ENCODE results near the gene NOS1.
"Not testable (repeated sequence)": the region's sequence is repeated elsewhere in the genome, so short reads cannot be mapped to it uniquely, and the experiment has no call there.

The NOS1 gene

DNA sequence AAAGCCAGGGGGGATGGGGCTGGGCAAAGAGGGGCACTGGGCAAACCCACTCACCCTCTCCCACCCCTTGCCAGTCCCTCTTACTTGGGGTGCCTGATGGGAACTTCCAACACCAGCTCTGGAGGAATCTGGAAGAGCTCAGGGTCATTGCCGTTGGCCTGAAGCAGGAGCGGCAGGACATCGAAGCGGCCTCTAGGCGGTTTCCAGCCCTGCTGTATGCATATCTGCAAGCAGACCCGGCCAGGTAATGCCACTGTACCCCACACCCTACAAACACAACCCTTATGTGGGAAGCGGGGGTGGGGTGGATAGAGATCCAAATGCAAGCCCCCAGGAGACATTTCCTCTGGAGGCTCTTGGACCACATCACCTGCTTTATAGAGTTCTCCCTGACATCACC is 83.6 kb downstream of the NOS1 start:
- no peak for DNase-seq (ENCODE audit: extremely low read depth in 1 of 2, low read depth in 1 of 2)

DNA sequence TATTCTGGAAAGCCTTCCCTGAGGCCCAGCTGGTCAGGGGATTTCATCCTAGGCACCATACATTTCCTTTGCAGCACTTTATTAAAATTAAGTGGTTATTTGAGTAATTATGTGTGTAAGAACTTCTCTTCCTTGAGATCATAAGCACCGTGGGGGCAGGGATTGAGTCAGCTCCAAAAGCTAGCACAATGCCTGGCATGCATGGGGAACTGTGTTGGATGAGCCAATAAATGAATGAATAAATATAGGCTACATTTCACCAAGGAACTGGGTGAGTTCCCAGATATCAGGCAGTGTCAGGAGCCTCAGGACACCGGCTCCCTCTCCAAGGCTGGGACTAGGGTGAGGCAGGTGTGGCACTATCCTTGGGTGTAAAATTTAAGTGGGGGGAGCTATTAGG is 88.3 kb downstream of the NOS1 start:
- no peak for DNase-seq (ENCODE audit: extremely low read depth in 1 of 2, low read depth in 1 of 2)

DNA sequence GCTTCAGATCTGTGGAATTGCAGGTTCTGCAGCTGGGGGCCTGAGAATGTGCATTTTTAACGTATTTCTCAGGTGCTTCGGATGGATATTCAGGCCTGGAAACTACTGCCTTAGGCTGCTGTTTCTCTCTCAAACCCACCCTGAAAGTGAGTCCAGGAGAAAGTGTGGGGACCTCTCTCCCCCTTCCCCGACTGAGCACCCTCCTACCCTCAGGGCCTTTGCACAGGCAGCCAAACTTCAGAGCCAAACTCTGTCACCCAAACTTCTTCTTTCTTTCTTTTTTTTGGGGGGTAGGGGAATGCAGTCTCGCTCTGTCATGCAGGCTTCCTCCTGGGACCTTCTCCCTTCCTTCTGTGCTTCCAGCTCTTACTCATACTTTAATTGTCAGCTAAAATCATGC is 88.7 kb downstream of the NOS1 start:
- no peak for DNase-seq (ENCODE audit: extremely low read depth in 1 of 2, low read depth in 1 of 2)

DNA sequence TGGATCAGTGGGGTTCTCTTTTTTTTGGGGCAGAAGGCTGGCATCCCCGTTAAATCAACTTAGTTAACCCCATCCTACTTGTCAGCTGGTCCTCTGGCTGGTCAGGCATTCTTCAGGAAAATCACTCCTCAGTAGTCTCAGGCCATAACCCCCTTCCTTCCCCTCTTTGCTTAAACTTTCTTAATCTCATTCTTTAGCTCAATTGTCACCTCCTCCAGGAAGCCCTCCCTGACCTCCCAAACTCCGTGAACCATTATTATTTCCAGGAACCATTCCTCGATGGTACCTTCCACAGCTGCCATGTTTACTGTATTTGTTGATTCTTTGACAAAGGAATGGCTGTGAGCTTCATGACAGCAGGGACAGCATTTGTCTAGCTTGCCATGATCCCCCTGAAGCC is 98.7 kb downstream of the NOS1 start:
- no peak for DNase-seq (ENCODE audit: extremely low read depth in 1 of 2, low read depth in 1 of 2)

DNA sequence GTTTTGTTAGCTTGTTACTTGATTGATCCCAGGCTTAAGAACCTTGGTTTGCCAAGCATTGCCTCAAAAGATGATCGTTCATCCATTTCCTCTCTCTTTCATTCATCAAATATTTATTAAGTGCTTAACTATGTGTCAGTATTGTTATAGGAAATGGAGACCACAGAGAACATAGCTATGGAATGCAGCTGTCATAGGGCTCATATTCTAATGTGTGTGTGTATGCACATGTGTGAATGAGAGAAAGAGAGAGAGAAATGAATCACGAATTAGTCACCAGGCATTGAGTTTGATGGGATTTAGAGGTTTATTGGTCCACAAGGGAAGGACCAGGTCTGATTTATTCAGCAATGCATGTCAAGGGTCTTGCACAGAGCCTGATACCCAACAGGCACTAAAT is 100.2 kb downstream of the NOS1 start:
- DNase-seq (ENCODE audit: extremely low read depth in 1 of 2, low read depth in 1 of 2) = no peak

DNA sequence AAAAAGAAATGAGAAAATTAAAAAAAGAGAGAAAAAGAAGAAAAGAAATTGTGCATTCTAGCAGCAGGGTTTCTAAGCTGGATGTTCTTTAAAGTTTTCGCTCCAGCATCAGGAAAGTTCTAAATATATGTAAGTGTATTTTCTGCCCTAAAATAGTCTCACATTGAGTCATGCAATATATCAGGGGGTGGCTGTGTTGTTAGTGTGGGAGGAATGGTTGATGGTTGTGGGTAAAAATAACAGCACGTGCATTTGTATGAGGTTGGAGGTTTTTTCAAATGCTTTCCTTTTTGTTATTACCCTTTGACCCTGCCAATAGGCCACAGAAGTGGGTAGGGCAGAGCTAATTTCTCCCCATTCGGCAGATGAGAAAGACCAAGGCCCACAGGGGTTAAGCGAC is 106.0 kb downstream of the NOS1 start:
- DNase-seq (ENCODE audit: extremely low read depth in 1 of 2, low read depth in 1 of 2) = no peak

DNA sequence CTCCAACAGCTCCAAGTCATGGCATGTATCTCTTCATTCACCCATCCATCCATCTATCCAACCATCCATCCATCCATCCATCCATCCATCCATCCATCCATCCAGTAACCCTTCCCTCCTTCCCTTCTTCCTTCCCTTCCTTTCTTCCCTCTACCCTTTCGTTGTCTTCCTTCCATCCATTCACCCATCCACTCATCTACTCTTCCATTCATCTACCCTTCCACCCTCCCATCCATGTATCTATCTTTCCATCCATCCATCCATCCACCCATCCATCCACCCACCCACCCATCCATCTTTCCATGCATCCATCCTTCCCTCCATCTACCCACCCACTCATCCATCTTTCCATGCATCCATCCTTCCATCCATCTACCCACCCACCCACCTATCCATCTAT is 117.9 kb downstream of the NOS1 start:
- no peak for DNase-seq (ENCODE audit: extremely low read depth in 1 of 2, low read depth in 1 of 2)

DNA sequence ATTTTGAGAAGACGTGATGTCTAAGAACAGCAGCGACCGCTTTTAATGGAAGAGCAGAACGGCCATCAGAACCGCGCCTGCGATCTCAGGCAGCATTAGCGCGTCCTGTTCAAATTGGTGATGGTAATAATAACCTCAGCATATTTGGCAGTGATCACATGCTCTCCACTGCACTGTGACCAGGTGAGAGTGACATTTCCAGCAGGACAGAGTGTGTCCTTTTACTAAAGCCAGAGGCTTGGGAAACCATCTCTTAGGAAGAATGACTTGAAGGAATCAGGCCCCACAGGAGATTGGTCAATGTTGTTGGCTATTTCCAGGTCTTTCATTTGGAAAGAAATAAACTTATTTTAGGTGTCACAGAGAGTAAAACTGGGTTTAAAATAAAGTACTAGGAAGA is 119.7 kb downstream of the NOS1 start:
- no peak for DNase-seq (ENCODE audit: extremely low read depth in 1 of 2, low read depth in 1 of 2)

DNA sequence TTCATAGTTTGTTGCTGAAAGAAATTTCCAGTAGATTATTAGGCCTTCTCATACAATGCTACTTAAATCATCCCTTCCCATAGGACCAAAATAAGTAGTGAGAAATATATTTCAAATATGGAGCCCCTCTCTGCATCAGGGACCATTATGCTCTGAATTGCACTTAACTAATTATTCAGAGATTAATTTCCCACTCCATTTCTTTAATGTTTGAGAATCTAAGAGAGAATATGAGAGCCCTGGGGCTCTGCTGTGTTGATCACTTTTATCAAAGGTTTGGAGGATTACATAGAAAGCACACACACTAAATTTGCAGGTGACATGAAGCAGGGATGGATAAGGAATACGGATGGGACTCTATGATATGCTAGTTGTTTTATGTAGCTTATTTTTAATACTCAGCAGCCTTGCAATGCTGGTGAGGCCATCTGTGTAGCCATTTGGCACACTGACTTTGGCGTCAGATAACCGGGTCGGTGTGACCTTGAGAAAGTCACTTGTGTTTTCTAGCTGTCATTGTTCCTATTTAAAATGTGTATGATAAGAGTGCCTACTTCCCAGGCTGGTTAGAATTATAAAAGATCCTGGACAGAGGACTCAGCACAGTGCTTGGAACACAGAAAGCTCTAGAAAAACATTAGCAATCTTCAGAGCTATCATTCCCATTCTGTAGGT is 121.2 kb downstream of the NOS1 start:
- no peak for DNase-seq (ENCODE audit: extremely low read depth in 1 of 2, low read depth in 1 of 2)

DNA sequence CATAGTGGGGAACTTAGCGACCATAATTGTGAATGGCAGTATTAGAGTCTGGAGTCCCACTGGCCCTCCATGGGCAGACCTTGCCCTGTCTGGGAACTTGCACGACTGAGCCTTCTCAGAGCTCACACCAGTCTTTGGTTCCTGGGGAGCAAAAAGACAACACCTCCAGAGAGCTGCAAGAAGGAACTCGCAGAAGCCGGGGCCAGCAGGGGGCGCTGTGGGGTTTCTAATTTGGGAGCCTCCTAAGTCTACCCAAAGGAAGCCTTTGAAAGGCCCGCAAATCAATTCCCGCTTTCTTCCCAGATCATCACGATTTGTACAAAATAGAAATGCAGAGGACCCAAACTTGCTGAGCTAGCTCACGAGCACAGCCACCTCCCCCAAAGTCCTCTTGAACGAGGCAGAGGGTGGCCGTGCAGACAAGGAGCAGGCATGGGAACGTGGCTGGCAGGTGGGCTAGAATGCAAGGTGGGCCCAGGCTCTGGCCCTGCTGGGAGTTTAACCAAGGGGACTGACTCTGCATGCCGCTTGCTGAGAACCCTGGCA is 124.9 kb downstream of the NOS1 start:
- peak; percentile 23 to 55 for DNase-seq (ENCODE audit: extremely low read depth in 1 of 2, low read depth in 1 of 2)

DNA sequence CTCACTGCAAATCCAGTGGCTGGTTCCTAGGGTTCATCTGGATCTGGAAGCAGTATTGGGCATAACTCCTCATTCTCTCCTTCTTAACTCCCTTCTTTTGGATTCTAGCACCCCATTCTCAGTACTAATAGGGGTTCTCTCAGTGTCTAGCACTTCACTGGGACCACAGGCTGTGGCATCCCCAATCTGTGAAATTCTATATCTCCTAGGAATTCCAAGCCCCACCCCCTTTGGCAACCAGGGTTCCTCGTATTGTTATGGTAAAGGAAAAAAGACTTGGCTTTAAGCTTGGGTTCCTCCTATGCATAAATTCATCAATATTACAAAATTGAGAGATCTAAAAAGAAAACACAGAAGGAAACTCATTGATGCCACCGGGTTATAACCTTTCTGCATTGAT is 126.2 kb downstream of the NOS1 start:
- no peak for DNase-seq (ENCODE audit: extremely low read depth in 1 of 2, low read depth in 1 of 2)

DNA sequence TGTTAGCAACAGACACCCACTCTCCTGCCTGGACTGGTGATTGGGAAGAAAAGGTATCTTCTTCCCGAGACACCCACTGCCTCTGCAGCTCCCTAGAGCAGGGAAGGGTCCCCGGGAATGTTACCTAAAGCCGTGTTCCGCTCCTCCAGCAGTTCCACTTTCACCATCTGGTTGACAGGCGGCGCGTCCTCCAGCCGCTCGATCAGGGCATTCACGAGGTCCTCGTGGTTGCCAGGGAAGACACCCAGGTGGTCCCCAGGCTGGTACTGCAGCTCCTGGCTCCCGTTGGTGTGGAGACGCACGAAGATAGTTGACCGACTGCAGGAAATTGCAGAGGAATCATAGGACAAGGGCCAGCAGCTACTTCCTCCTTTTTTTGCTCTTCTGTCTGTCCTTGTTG is 127.0 kb downstream of the NOS1 start:
- no peak for DNase-seq (ENCODE audit: extremely low read depth in 1 of 2, low read depth in 1 of 2)

DNA sequence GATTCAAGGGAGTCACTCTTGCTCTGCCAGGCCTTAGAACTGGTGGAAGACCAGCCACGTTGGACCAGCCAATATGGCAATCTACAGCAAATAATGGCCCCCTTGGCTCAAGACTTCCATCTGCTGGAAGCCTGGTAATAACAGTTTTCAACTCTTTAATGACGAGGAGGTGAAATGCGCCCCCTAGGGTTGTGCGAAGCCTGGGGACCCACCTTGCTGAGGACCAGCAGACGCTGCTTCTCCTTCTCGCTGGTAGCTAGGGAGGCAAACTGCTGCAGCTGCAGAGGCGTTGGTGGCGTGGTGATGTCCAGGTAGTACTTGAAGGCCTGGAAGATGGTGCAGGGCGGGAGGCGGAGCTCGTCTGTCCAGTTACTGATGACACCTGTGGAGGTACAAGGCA is 129.7 kb downstream of the NOS1 start:
- no peak for DNase-seq (ENCODE audit: extremely low read depth in 1 of 2, low read depth in 1 of 2)

DNA sequence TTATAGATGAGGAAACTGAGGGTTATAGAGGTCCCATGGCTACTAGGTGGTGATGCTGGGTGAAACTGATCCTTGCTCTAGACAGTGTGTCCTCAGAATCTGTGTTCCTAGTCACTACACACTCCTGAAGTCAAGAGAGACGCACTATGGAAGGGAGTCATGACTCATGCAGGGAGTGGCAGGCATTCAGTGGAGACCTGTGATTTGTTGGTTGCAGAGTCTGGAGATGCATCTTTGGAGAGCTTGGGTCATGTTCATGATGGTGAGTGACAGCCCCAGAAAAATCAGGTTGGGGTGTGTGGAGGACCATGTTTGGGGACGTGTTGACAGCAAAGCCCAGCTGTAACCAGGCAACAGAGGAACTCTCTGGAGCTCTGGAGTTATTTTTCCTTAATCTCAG is 133.2 kb downstream of the NOS1 start:
- no peak for DNase-seq (ENCODE audit: extremely low read depth in 1 of 2, low read depth in 1 of 2)

DNA sequence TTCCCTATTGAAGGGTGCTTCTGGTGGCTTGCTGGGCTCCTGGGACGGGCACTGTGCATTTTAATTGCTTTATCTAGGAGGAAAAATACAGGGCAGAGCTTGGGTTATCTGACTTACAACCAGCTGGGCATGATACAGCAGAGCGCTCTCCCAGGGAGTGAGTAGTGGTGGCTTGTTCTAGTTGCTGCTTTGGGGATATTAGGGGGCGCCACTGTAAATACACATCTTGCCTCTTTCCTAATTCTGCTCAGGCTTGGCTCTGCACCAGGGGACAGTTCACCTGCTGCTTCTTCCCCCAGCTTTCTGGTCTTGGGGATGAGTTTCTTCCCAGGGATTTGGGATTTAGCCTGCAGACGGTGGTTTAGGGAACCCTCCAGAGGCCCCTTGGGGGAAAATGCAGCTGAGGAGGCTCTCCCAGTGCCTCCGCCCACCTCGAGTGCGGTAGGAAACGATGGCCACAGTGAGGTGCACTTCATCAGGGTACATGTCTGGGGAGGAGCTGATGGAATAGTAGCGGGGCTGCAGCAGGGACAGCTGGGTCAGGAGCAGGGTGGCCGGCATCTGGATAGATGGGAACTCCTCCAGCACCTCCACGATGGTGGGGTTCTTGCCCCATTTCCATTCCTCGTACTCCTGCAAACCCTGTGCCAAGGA is 134.3 kb downstream of the NOS1 start:
- DNase-seq (ENCODE audit: extremely low read depth in 1 of 2, low read depth in 1 of 2) = no peak

DNA sequence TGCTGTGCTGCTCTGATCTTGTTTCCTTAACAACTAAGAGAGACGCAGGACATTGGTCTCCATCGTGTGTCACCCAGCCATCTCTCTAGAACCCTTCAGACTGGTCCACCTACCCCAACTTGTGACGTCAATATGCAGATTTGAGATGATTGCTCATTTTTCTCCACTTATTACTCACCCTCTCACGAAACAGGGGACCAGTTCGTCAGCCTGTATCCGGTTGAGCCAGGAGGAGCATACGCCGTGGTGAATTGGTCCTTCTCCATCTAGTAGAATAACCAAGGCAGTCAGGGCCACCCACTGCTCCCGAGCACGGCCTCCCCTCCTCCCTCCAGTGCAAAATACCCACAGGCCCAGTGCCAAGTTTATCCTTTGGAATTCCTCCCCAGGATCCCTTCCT is 134.9 kb downstream of the NOS1 start:
- DNase-seq (ENCODE audit: extremely low read depth in 1 of 2, low read depth in 1 of 2) = no peak

DNA sequence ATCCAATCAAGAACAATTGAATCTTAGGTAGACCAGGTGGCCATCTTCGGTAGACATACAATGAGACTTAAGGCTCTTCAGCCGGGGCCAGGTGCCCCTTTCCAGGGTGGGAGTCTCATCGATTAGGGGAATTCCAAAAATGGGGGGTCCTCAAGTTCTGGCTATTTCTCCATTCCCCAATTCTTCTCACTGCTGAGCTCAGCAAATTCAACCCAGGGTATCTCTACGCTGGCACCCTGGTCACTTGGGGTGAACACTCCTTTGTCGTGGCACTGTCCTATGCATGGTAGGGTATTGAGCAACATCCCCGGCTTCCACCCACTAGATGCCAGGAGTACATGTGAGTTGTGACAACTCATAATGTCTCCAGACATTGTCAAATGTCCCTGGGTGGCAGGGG is 136.2 kb downstream of the NOS1 start:
- DNase-seq (ENCODE audit: extremely low read depth in 1 of 2, low read depth in 1 of 2) = no peak

DNA sequence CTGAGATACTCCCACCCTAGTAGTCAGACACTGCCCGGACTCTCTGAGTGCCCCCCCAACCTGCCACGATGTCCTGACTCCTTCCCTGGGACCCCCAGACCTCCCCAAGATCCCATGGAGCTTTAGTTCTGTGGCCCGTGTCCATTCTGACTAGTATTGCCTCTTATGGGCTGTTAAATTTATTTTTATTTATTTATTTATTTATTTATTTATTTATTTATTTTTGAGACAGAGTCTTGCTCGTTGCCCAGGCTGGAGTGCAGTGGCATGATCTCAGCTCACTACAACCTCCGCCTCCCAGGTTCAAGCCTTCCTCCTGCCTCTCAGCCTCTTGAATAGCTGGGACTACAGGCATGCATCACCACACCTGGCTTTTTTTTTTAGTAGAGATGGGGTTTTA is 140.5 kb downstream of the NOS1 start:
- not testable (repeated sequence) for DNase-seq (ENCODE audit: extremely low read depth in 1 of 2, low read depth in 1 of 2)

DNA sequence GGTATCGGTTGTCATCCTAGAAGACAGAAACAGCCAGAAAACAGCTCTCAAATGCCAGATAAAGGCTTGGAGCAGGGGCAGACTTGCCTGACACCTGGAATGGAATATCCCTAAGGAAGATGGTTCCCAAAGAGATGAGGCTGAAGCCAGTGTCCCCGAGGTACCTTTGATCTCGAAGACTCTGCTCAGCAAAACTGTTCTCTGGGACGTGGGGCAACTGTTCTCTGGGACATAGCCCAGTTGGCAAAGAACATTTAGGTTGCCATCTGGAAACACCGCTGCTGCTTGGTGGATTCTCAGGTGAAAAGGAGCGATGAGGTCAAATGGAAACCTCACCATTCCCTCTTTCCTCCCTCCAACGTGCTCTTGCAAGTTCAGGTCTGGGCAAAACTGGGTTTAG is 143.3 kb downstream of the NOS1 start:
- no peak for DNase-seq (ENCODE audit: extremely low read depth in 1 of 2, low read depth in 1 of 2)

DNA sequence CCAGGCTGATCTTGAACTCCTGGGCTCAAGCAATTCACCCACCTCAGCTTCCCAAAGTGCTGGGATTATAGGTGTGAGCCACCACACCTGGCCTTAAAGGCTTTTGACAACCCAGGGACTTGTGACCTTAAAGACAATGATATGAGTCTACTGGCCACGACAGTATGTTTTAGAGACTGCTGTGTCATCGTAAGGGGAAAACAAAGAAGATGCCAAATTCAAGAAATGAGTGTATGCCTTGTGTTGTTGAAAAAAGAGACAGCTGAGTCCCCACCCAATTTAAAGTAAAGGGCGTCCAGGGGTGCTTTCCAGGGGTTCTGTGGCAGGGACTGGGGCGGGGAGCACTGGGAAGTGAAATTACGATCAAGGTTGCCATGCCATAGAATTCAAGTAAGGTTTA is 144.7 kb downstream of the NOS1 start:
- no peak for DNase-seq (ENCODE audit: extremely low read depth in 1 of 2, low read depth in 1 of 2)

DNA sequence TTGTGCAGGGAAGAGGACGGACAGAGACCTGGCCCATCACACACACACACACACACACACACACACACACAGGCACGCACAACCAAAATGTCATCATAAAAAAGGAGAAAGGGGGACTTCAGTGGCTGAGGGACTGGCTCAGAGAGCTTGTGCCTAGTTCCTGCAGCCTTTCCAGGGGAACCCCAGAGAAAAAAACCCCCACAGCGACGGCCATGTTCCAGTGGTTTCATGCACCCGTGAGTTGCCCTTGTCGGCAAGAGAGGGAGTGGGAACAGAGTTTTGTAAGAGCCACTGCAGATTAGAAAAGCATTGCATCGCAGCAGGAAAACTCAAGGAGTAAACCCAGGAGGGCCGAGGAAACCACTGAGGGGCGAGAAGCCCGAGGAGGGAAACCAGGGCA is 146.6 kb downstream of the NOS1 start:
- no peak for DNase-seq (ENCODE audit: extremely low read depth in 1 of 2, low read depth in 1 of 2)

DNA sequence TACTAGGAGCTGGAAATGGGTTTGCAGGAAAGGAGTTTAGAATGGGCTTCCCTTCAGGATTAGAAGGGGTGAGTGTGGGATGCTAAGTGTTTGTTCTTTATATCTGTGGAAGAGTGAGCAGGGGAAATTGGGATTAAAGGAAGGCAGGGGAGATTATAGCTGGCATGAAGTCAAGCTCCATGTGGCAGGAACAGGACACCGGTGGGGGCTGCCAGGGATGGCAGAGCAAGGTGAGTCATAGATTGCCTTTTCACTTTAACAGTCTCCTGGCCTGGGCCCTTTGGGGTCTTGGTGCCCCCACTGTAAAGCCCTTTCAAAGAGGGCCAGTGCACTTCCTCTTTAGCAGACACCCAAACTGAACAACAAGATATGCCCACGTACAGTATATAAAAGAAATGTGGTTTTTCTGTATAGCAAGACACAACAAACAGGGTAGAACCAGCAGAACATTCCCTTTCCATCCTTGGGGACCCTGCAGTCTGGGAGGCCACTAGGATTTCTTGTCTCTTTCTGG is 148.1 kb downstream of the NOS1 start:
- DNase-seq (ENCODE audit: extremely low read depth in 1 of 2, low read depth in 1 of 2) = no peak
